ENCODE results near the gene DNAH14.

GRCh38 chr1:225026701-225027100 lies 97.2 kb downstream of the DNAH14 start:
- no peak for TF ChIP-seq CTCF (conservative IDR thresholded peaks at IDR 0.05; ENCODE audit: low read depth, low read length)
- no peak for TF ChIP-seq MAZ (IDR thresholded peaks at IDR 0.05; ENCODE audit: borderline replicate concordance, low read depth, low read length)
- no peak for TF ChIP-seq FOS (IDR thresholded peaks at IDR 0.05; ENCODE audit: low read depth, low read length)
- no peak for TF ChIP-seq POLR2A (IDR thresholded peaks at IDR 0.05; ENCODE audit: low read depth, low read length)
- TF ChIP-seq RFX5 (IDR thresholded peaks at IDR 0.05; ENCODE audit: low read depth, low read length): no peak
- TF ChIP-seq BHLHE40 (IDR thresholded peaks at IDR 0.05; ENCODE audit: low read depth, low read length): no peak
- TF ChIP-seq MXI1 (IDR thresholded peaks at IDR 0.05; ENCODE audit: borderline replicate concordance, low read depth, low read length): no peak
- no peak for TF ChIP-seq RCOR1 (IDR thresholded peaks at IDR 0.05; ENCODE audit: insufficient replicate concordance, low read length)
- no peak for TF ChIP-seq SMC3 (IDR thresholded peaks at IDR 0.05; ENCODE audit: low read depth, low read length)
- TF ChIP-seq USF2 (IDR thresholded peaks at IDR 0.05; ENCODE audit: low read depth, low read length): no peak
- TF ChIP-seq RAD21 (IDR thresholded peaks at IDR 0.05; ENCODE audit: low read length): no peak
- TF ChIP-seq CHD1 (IDR thresholded peaks at IDR 0.05; ENCODE audit: low read depth, low read length): no peak

All from IMR-90 (cell line).